GM19043 (cell line): Measurements from ENCODE around the gene CELSR3.

Source experiments
- ATAC-seq: cut with Tn5 transposase; IDR thresholded peaks from one replicate; pipeline ENCODE4 v1.9.1; 2021; ENCODE audit warnings: low read depth; ENCODE audit not compliant: unreplicated experiment

CELSR3 gene

DNA sequence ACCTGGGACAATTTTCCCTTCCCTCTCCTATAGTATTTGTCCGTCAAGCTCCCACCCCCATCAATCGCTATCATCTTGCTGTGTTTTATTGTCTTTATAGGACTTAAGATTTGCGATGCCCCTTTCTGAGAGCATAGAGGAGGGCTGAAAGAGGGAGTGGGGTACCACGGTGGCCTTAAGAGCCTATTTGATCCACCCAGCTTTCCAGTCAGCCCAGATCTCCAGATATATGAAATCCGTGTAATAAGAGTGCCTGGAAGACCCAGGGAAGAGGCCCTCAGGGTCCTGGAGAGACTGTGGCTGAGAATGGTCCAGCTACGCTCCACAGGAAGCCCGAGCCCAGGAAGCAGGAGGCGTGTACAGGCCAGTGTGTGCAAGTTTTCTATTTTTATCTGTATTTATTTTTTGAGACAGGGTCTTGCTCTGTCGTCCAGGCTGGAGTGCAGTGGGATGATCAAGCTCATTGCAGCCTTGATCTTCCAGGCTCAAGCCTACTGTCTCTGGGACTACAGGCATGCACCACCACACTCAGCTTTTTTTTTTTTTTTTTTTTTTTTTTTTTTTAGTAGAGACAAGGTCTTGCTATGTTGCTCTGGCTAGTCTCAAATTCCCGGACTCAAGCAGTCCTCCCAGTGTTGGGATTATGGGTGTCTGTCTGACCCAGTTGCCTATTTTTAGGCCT is 24.0 kb upstream of the CELSR3 start:
- ATAC-seq, result no peak

GRCh38 chr3:48685603-48686511 is 23.2 kb upstream of the CELSR3 start, which contains the start of gene NCKIPSD:
TSS of gene NCKIPSD (minus strand) at chr3:48685915. CDS start at chr3:48685807, 108 bp downstream.
- ATAC-seq, result peak; percentile 78

DNA sequence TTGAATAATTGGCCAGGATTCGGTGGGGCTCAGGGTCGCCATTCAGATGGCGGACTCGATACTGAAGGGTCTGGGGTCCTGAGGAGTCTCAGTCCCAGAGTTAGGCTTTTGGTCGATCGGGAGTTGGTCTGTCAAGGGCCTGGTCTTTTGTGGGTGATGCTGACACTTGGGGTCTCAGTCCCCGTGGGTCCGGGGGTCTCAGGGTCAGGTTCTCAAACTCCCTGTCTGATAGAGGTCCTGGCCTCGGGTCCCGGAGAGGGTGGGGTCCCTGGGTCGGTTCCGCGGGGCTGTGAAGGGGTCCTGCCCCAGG is 22.6 kb upstream of the CELSR3 start:
- no peak for ATAC-seq

- ATAC-seq, result no peak
Observed at GRCh38 chr3:48684480-48685143, 21.9 kb upstream of the CELSR3 start.

- no peak for ATAC-seq
Observed at GRCh38 chr3:48684054-48684349, 21.3 kb upstream of the CELSR3 start.

DNA sequence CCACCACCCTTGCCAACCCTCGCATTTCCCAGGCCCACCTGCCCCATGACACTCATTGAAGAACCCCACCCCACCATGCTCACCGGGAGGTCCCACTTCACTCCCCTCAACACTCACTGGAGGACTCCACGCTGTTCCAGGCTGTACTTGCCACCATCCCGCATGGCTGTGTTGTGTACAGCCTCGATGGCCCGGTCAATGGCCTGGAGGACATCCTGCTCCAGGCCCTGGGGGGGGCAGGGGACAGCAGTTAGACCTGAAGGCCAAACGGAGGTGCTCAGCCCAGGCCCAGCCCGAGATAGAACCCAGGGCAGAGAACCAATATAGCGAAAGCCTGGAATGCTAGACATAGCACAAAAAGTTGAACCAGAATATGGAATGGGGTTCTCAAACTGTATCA is 20.1 kb upstream of the CELSR3 start:
- ATAC-seq, result no peak

- ATAC-seq, result no peak
Observed at GRCh38 chr3:48681974-48682610, 19.4 kb upstream of the CELSR3 start.

GRCh38 chr3:48681541-48681880 is 18.8 kb upstream of the CELSR3 start:
- ATAC-seq, result no peak

DNA sequence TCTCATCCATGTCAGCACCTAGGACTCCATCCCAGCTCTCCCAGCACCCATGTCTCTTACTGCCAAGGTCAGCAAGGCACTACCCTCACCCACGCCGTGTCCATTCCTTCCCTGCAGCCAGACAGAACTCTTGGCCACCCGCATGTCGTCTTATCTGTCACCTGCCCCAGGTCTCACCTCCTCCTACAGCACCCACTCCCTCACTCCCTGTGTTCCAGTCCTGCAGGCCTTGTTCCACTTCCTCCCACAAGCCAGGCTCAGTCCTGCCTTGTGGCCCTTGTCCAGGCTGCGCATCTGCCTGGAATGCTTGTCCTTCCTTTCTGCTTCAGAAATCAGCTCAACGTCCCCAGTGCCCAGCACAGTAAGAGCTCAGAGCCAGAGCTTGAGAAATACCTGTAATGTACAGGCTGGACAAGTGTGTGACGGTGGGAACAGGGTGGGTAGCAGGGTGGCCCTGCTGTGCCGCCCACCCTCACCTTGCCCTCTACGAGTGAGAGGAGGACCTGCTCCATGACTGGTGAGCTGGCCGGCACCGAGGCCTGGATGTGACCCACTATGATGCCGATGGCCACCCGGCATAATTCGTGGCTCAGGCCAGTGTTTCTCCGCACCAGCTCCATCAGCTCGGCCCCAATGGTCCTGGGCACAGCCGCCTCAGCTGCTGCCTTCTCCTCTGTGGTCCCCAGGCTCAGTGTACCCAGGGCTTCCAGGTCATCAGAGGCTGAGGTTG is 18.3 kb upstream of the CELSR3 start:
- no peak for ATAC-seq

- no peak for ATAC-seq
Observed at GRCh38 chr3:48679411-48680391, 17.0 kb upstream of the CELSR3 start.

GRCh38 chr3:48678566-48679380 is 16.1 kb upstream of the CELSR3 start:
- no peak for ATAC-seq

GRCh38 chr3:48678056-48678455 is 15.4 kb upstream of the CELSR3 start:
- ATAC-seq, result no peak

DNA sequence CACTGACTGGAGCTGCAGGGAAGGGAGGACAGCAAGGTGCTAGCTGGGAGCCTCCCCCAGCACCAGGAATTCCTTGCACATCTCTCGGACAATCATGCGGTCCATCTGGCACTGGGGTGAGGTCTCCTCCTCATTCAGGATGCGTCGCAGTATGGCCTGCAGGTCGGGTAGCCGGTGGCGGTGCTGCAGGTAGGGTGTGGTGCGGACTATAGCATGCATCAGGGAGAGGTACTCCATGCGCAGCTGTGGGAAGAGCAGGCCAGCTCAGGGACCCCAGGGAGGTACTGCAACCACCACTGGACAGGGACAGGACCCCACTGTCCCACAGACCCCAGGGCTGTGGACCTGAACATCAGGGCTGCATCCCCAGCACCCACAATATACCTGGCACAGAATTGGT is 11.8 kb upstream of the CELSR3 start:
- no peak for ATAC-seq

- no peak for ATAC-seq
Observed at GRCh38 chr3:48672522-48672921, 9.8 kb upstream of the CELSR3 start.

GRCh38 chr3:48664929-48665328 is 2.2 kb upstream of the CELSR3 start:
- ATAC-seq, result no peak

DNA sequence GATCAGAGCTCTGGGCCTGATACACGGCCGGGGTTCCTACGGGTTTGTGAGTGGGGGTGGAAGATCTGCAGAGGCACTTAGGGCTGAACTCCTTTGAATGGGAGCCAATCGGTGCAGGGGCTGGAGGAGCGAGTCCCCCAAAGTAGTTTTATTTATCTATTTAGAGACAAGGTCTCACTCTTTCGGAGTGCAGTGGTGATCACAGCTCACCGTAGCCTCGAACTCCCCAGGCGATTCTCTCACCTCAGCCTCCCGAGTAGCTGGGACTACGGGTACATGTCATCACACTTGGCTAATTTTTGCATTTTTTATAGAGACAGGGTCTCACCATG is 1.6 kb upstream of the CELSR3 start:
- ATAC-seq, result no peak

DNA sequence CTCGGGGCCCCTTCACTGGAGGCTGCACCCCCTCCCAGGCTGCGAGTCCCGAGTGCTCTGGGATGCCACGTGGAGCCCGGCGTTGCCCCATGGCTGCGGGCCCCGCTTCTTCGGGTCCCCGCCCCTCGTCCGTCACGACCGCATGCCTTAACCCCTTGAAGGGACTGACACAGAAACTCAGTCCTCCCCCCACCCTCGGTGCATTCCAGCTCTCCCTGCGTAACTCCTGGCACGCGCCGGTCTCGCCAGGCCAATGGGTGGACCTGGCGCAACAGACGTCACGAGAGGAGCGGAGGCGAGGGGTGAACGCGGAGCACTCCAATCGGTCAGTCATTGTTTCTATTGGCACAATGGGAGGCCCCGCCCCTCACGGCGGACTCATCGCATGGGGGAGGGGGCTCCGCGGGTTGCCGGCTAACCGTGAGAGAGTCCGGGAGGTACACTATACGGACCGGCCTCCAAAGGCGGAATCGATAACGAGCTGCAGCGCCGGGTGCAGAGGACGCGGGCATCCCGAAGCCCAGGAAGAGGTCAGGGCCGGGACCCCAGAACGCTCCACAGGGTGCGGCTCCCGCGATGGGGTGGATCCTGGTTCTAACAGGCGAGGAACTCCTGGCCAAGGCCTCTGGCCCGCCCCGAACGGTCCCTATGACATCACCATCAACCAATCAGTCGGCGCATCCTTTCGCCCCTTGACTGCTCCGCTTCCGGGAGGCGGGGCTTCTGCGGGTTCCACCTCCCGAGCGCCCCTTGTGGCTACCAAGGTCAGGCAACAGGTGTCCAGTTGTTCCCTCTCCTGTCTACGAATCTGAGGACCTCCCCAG is 1.0 kb upstream of the CELSR3 start:
- ATAC-seq, result peak; percentile 91

GRCh38 chr3:48662145-48662752 is 437 bp downstream of the CELSR3 start:
- no peak for ATAC-seq
